C1 segment of cervical spinal cord (tissue), 14 donors: ENCODE results near the gene RNF13.
"Not testable (repeated sequence)": the region's sequence is repeated elsewhere in the genome, so short reads cannot be mapped to it uniquely, and the experiment has no call there.

Experiments
- DNase-seq, 14 donors: peaks; one replicate each; lab custom pipeline; 2025; lab: John Stamatoyannopoulos, UW

The RNF13 gene

DNA sequence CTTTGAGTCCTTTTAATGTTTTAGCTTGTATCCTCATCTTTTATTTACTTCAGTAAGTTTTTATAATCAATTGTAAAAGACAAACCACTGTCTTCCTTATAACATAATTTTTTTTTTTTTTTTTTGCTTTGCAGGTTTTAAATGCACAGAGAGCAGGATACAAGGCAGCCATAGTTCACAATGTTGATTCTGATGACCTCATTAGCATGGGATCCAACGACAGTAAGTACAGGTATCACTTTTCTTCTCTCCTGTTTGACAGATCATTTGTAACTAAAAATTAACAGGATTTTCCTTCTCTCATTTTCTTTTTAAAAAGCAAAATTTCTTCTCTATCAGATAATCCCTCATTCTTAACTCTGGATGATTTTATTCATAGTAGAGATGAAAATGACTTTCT lies 82.3 kb downstream of the RNF13 start:
- no peak for DNase-seq

DNA sequence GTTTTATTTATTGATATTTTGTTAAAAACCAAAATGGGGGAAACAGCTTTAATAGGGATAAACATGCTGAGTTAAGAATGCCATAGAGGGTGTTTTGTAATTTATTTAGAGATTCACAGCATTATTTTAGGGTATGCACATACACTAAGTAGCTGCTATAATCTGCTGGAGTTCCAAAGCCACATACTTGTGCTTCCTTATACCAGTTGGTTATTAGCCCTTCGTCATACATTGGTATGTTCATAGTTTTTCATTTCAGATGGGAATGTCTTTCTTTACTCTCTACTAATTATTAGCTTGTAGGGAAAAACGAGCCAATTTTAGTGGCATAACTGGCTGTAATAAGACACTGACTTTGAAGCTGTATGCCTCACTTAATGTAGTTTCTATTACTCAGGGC lies 82.8 kb downstream of the RNF13 start:
- no peak for DNase-seq

DNA sequence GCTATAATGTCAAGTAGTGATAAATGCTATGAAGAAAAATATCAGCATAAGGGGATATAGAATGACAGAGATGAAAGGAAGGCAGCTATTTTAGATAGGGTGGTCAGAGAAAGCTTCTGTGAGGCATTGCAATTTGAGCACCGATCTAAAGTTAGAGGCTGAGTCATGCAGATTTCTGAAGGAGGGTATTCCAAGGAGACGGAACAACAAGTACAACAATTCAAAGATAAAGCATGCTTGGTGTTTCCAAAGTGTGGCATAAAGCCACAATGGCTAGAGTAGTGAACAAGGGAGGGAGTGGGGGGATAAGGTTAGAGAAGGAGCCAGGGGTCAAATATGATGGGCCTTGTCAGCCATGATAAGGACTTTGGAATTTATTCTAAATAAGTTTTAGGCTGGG lies 85.8 kb downstream of the RNF13 start:
- no peak for DNase-seq

DNA sequence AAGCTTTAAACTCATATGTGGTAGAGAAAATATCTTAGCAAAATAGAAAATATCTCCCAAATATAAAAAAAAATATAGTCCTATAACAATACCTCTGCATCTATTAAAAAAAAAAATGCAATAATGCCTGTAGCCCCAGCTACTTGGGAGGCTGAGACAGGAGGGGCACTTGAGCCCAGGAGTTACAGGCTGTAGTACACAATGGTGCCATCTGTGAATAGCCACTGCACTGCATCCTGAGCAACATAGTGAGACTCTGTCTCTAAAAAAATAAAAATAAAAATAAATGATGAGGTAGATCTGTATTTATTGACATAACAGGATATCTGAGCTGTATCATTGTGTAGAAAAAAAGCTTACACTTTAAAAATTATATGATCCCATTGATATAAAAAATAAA lies 87.3 kb downstream of the RNF13 start:
- no peak for DNase-seq

DNA sequence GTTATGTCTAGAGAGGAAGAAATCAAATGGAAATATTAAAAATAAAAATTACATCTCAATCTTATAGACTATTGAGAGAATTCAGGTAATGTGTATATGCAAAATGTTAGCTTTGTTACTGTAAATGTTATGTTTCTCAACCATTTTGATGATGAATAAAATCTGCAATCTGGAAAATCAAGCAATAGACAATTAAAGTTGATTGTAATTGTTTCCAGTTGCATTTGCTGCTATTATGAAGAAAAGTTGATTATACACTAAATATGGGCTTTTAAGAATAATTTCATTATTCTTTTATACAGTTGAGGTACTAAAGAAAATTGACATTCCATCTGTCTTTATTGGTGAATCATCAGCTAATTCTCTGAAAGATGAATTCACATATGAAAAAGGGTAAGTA lies 88.8 kb downstream of the RNF13 start:
- no peak for DNase-seq

DNA sequence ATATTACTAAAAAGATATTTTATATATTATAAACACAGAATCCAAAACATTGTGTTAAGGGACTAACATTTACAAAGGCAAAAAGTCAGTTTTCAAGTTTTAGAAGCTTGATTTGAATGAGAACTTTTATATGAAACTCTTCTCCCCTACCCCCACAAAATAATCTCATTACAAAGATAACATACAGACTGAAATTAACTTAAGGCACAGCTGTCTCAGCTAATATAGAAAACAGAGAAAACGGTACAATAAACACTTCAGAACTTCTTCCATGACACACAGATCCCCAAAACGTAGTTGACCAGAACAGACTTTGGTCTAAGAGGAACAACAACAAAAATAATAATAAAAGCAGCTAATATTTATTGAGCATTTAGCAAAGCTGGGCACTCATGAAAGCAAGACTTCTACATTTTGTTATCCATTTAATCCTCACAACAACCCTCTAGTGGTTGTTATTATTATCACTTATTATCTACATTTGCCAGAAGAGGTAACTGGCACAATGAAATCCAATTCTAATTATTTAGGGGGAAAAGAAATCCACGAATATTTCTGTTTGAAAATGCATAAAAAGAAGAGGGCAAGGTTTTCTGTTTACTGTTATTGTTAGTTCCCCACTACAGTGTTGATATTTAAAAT lies 89.6 kb downstream of the RNF13 start:
- DNase-seq = no peak

DNA sequence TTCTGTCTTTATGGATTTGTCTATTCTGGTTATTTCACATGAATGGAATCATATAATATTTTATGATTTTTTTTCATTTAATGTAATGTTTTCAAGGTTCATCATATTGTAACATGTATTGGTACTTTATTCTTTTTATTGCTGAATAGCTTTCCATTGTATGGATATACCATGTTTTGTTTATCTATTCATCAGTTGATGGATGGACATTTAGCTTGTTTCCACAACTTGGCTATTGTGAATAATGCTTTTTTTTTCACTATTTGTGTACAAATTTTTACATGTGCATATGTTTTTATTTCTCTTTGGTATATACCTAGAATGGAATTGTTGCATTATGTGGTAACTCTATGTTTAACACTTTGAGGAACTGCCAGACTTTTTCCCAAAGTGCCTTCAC lies 93.0 kb downstream of the RNF13 start:
- DNase-seq = no peak

DNA sequence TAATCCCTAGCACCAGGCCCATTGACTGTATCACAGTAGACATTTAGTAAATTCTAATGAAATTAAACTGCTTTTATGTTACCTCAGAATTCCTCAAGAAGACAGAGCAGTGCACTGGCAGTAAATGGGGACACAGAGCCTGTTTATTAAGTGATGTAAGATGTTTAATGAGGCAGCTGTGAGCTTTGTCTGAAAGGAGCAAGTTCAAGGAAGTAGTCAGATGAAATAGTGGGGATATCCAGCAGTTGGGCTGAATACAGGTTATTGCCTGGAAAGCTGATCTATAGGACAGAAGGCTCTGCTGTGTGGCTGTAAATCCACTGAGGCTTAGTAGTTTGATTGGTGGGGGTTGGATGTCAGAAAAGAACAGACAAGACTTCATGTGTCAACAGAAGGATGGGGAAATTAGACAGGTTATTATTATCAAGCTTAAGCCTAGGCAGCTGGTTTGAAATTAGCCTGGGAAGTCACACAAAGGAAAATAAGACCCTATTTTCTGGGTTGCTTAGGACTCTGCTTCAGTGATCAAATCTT lies 95.5 kb downstream of the RNF13 start:
- DNase-seq = no peak

DNA sequence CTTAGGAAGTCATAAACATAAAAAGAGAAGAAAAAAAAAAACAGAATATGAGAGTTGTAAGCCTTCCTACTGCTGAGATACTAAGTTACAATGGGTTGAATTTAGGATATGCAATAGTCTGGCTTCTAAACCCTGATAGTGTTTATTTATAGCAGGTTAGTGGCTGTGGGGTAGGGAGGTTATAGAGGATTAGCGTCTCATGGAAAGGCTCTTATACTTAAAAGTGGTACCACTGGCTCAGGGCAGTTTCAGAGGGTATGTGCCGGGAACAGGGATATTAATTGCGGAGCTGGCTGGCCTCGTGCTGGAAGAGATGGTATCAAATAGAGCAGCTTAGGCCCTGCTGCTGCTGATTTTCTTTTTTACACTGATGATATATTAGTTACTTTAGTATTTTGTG lies 96.9 kb downstream of the RNF13 start:
- DNase-seq = no peak

DNA sequence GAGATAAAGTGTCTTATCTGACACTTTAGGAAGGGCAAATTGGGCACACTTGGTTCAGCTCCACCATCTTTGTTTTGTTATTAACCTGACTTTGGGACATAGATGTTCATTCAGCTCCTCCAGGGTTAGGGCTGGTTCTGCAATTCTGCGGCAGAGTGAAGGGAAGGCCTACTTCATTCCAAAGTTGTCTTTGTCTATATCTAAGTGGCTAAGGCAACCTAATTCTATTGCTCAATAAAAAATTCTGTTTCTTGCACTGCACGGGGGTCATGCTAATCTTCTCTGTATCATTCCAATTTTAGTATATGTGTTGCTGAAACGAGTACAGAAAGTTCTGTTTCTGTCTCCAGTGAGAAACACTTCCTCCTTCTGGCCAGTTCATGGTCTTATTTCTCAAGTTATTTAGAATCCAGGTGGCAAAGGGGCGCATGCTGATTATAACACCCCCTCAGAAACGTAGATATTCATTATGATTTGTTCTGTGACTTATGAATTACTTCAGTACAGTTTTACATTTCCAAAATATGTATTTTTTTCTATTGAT lies 104.2 kb downstream of the RNF13 start:
- DNase-seq = no peak

DNA sequence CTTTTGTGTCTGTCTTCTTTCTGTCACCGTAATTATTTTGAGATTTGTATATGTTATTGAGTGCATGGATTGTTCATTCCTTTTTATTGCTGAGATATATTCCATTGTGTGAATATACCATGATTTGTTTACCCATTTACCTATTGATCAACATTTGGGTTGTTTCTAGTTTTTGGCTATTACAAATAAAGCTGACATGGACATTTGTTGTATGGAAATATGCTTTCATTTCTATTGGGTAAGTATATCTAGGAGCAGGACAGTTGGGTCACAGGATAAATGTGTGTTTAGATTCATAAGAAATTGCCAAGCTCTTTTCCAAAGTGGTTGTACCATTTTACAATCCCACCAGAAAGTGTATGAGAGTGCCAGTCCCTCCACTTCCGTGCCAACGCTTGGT lies 106.5 kb downstream of the RNF13 start:
- no peak for DNase-seq

DNA sequence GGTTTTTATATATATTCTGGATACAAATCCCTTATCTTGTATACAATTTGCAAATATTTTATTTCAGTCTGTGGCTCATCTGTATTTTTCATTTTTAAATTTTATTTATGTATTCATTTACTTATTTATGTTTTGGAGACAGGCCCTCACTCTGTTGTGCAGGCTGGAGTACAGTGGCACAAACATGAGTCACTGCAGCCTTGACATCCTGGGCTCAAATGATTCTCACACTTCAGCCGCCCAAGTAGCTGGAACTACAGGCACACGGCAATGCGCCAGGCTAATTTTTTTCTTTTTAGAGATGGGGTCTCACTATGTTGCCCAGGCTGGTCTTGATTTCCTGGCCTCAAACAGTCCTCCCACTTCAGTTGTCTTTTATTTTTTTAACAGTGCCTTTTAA lies 107.1 kb downstream of the RNF13 start:
- DNase-seq = no peak

DNA sequence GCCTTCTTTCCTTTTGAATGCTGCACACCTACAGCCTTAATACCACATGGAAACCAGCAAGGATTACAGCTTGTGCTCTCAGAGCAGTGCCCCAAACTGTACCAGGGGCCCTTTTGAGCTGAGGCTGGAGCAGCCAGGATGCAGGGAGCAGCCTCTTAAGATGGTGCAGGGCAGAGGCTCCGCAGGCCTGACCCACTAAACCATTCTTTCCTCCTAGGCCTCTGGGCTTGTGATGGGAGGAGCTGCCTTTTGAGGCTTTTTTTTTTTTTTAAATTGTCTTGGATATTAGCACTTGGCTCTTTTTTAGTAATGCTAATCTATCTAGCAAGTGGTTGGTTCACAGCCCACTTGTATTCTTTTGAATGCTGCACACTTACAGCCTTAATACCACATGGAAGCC lies 120.0 kb downstream of the RNF13 start:
- no peak for DNase-seq

DNA sequence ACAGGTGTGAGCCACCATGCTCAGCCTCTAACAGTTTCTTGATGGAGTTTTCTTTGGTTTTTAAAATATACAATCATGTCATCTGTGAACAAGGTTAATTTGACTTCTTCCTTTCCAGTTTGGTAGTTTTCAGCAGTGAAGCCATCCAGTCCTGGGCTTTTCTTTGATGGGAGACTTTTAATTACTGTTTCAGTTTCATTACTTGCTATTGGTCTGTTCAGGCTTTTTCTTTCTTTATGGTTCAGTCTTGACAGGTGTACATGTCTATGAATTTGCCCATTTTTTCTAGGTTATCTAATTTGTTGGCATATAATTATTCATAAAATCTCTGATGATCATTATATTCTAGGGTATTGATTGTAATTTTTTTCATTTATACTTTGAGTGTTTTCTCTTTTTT lies 120.8 kb downstream of the RNF13 start:
- no peak for DNase-seq

DNA sequence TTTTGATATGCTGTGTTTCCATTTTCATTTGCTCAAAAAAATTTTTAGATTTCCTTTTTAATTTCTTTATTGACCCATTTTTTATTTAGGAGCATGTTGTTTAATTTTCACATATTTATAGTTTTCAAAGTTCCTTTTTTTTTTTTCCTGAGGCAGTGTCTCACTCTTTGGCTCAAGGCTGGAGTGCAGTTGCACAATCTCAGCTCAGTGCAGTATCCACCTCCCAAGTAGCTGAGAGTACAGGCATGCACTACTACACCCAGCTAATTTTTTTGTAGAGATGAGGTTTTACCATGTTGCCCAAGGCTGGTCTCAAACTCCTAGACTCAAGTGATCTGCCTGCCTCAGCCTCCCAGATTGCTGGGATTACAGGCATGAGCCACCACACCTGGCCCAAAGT lies 121.5 kb downstream of the RNF13 start:
- no peak for DNase-seq

DNA sequence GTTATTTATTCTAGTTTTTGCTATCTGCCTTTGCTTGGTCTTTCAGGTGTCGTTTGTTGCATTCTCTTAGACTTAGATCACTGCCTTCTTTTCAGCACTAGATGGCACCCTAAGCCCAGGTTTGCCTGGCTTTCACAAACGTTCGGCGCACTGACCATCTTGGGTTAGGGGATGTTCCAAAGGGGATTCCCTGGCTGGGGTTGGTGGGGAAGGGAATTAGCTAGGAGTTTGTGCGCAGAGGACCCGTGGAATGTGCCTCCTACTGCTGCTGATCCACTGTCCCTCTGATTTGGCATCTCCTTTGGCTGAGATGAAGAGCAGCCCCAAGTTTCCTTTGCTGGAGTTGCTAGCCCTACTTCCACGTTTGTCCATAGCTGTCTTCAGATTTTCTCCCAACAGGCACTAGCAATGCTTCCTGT lies 123.8 kb downstream of the RNF13 start:
- peak in 2 of 14 donors; percentile 13 to 19 for DNase-seq

DNA sequence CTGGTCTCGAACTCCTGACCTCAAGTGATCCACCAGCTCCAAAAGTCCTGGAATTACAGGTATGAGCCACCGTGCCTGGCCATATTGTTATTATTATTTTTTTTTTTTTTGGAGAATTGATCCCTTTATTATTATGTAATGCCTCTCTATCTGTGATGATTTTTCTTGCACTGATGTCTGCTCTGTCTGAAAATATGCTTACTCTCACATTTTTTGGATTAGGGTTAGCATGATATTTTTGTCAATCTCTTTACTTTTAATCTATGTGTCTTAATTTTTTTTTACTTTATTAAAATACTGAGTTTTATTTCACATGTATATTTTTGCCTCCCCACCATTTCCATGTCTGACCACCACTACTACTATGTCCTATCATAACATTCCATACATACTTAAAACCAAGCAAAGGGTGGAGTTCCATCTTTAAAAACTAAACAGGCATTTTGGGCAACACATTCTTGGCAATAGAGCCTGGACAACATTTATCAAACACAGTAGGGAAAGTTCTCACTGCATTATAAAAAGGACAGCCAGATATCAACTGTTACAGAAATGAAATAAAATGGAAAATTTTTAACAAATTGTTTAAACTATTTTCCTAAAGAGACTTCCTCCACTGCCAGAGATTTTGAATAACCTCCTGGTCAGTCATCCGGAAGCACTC lies 125.5 kb downstream of the RNF13 start:
- not testable (repeated sequence) for DNase-seq

DNA sequence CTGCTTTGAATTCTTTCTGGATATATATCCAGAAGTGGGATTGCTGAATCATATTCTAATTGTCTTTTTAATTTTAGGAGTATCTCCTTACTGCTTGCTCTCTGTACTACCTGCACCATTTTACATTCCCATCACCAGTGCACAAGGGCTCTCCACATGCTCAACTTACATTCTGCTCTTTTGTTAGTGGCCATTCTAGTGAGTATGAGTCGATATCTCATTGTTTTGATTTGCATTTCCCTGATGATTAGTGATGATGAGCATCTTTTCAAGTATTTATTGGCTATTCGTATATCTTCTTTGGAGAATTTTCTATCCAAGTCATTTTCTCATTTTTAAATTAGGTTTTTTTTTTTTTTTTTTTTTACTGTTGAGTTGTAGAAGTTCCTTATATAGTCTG lies 128.2 kb downstream of the RNF13 start:
- no peak for DNase-seq

DNA sequence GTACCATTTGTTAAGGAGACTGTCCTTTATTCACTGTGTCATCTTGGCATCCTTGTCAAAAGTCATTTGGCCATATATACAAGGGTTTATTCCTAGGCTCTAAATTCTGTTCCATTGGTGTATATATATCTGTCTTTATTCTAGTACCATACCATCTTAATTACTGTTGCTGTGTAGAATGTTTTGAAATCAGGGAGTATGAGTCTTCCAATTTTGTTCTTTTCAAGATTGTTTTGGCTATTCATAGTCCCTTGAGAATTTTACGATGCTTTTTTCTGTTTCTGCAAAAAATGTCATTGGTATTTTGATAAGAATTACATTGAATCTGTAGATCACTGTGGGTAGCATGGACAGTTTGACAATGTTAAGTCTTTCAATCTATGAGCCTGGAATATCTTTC lies 128.9 kb downstream of the RNF13 start:
- DNase-seq = no peak

DNA sequence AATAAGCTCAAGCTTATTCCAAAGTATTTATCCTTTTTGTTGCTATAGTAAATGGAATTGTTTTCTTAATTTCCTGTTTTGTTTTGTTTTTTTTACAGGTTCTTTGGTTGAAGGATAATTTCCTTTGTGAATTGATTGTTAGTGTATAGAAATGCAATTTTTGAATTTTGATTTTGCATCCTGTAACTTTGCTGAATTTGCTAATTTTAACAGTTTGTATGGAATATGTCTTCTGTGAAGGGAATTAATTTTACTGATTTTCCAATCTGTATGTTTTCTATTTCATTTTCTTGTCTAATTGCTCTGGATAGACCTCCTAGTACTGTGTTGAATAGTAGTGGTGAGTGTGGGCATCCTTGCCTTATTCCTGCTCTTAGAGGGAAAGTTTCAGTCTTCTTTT lies 129.4 kb downstream of the RNF13 start:
- no peak for DNase-seq

DNA sequence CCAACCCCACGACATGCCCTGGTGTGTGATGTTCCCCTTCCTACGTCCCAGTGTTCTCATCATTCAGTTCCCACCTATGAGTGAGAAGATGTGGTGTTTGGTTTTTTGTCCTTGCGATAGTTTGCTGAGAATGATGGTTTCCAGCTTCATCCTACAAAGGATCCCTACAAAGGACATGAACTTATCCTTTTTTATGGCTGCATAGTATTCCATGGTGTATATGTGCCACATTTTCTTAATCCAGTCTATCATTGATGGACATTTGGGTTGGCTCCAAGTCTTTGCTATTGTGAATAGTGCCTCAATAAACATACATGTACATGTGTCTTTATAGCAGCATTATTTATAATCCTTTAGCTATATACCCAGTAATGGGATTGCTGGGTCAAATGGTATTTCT lies 131.0 kb downstream of the RNF13 start:
- not testable (repeated sequence) for DNase-seq

DNA sequence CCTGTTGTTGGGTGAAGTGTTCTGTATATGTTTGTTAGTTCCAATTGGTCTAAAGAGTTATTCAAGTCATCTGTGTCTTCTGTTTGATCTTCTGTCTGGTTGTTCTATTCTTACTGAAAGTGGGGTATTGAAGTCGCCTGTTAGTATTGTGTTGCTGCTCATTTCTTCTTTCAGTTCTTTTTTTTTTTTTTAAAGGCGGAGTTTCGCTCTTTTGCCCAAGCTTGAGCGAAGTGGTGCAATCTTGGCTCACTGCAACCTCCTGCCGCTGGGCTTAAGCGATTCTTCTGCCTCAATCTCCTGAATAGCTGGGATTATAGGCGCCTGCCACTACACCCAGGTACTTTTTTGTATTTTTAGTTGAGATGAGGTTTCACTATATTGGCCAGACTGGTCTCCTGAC lies 134.2 kb downstream of the RNF13 start:
- DNase-seq = no peak

DNA sequence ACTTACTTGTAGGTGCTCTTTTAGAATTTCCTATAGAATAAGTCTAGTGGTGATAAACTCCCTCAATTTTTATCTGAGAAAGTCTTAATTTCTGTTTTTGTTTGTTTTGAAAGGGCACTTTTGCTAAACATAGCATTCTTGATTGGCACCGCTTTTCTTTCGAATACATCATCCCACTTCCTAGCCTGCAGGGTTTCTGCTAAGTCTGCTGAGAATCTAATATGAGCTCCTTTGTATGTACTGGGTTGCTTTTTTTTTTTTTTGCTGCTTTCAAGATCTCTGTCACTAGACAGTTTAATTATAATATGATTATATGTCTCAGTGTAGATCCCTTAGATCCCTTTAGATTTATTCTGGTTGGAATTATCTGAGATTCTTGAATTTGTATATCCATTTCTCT lies 136.2 kb downstream of the RNF13 start:
- no peak for DNase-seq
